Activated T-helper 2 cell treated with anti-CD3 and anti-CD28 coated beads, Interferon-gamma antibody, Interleukin-2, Interleukin-4, amounts not matched to agents 10 μg/mL and 5 μg/mL and 100 μg/mL, durations not matched to agents 14 hours and 24 hours and 36 hours (primary cell): ENCODE results near the gene RAB6A. TPM values are rescaled to one million over a fixed set of nuclear protein-coding genes. Genes with fewer than 3 reads are reported as not detected.

Experiments
- DNase-seq: peaks from one replicate; pipeline ENCODE4 v3.0.0; 2021; ENCODE audit warnings: low spot score
- H3K27ac Mint-ChIP-seq: one replicate; pipeline ENCODE4 v1.8.0; 2021; ENCODE audit warnings: mixed read lengths
- H3K27me3 Mint-ChIP-seq: one replicate; pipeline ENCODE4 v1.8.0; 2021; ENCODE audit warnings: low read depth, mixed read lengths
- H3K36me3 Mint-ChIP-seq: one replicate; pipeline ENCODE4 v1.8.0; 2021; ENCODE audit warnings: low read depth, mixed read lengths
- H3K4me1 Mint-ChIP-seq: one replicate; pipeline ENCODE4 v1.8.0; 2021; ENCODE audit warnings: low read depth, mixed read lengths
- H3K4me3 Mint-ChIP-seq: one replicate; pipeline ENCODE4 v1.8.0; 2021; ENCODE audit warnings: low read depth, mild to moderate bottlenecking, moderate library complexity, mixed read lengths
- H3K9me3 Mint-ChIP-seq: one replicate; pipeline ENCODE4 v1.8.0; 2021; ENCODE audit warnings: mixed read lengths
- intact Hi-C: fragments of 100-400 bp; cut with micrococcal nuclease; formaldehyde crosslinking; loops from one replicate; pipeline ENCODE4 v1.15.1; 2023
- total RNA-seq: library from RNA; stranded (reverse); gene quantifications from 2 replicates; pipeline ENCODE4 v1.2.3, GENCODE V29; 2022

Gene RAB6A
- total RNA-seq = 74.6 and 89.5 TPM in 2 replicates

DNA sequence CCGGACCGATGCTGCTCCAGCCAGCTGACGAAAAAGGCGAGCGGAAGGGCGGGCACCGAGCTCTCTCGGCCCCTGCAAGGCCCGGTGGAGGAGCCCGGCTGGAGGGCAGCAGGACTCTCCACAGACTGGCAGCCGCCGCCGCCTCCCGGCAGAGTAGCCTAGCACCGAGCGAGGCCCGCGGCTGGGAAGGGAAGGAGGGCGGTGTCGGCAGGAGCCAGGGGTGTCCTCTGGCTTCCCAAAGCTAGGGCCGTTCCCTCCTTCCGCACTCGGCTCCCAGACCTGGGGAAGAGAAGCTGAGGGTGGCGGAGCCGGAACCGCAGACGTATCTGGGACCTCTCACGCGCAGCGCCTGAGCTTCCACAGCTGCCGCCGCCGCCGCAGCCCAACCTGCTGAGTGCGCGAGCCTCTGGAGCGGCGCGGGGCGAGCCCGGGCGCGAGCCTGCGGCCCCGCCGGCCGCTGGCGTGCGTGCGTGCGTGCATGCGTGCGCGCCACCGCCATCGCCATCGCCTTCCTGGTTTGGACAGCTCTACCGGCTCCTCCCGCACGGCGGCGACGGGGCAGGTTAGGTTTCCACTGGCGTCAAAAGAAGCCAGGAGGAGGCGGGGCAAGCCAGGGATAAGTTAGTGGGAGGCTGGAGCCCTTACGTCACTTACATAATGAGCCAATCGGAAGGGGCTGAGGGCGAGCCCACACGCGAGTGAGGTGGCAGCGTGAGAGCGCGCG lies at the start of gene RAB6A:
RAB6A (minus strand) TSS at position 396 of the 724 bp plus-strand sequence. CDS start 439 bp downstream, outside the sequence.
- peak; percentile 100 for DNase-seq
- H3K27me3 Mint-ChIP-seq = peaks cover 5% of the 10 kb centered on the region
- peak within 1 kb of the TSS; percentile 93 for H3K4me3 Mint-ChIP-seq
- H3K36me3 Mint-ChIP-seq = peaks cover 13% of the 10 kb centered on the region
- H3K4me1 Mint-ChIP-seq = peaks cover 26% of the 10 kb centered on the region
- H3K27ac Mint-ChIP-seq = peak within 1 kb of the TSS; percentile 95
- H3K9me3 Mint-ChIP-seq = no peaks in the 10 kb centered on the region
- intact Hi-C loops = loop anchor here (1.0 kb wide), 3 partner anchors 18 to 385 kb away; partner anchors contain the start of genes COA4, PAAF1 and RELT

DNA sequence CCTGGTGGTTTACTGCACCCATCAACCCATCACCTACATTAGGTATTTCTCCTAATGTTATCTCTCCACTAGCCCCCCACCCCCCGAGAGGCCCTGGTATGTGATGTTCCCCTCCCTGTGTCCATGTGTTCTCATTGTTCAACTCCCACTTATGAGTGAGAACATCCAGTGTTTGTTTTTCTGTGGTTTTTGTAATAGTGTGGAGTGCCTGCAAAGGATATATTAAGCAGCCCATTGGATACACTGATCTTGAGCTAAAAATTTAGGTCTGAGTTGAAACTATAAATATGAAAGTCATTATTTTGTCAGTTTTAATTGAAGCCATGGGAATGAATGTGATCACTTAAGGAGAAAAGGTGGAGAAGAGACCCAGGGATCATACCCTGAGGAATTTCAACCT lies 49.8 kb upstream of the RAB6A start:
- Mint-ChIP-seq H3K27me3 (no peaks in the 10 kb centered on the region), H3K36me3 (peaks cover 28% of the 10 kb centered on the region), H3K4me3 (no peak overlapping the region), H3K9me3 (no peaks in the 10 kb centered on the region), H3K27ac (no peak overlapping the region), H3K4me1 (no peaks in the 10 kb centered on the region)
- intact Hi-C loops = no loop called here
- no peak for DNase-seq

DNA sequence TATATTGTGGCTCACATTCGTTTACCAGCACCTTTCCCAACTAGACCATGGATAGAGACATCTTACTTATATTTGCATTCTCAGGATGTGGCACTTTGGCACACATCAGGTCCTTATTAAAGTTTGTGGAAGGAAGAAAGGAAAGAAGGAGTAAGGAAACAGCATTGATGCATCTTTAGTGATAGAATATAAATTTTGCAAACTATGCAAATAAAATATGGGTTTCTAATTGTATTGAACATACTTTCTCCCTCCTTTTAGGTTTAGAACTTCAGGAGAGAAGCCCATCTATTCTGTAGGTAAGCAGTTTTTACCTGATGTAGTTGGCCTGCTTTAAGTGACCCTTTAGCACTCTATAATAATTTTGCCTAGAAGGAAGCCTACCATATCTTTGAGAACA lies 47.2 kb upstream of the RAB6A start:
- Mint-ChIP-seq H3K27me3 (no peaks in the 10 kb centered on the region), H3K4me1 (peaks cover 2% of the 10 kb centered on the region), H3K36me3 (peaks cover 28% of the 10 kb centered on the region), H3K27ac (no peak overlapping the region), H3K4me3 (no peak overlapping the region), H3K9me3 (no peaks in the 10 kb centered on the region)
- no peak for DNase-seq
- intact Hi-C loops = no loop called here

DNA sequence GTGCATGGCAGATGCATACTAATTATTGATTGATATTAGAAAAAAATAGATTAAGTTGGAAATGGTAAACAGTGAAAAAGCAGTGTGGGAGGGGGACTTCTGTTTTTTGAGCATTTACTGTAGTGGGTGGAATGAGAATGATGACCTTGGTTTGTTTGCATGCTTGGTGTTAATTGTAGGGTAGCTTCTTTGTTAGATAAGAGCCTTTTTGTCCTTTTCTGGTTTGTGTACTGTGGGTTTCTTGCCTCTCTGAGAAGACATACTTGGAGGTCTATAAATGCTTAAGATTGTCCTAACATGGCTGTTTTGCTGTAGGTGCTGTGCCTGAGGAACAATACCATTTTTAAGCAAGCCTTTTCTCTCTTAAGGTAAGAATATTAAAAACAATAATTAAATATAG lies 43.8 kb upstream of the RAB6A start:
- DNase-seq = no peak
- Mint-ChIP-seq H3K4me3 (no peak overlapping the region), H3K9me3 (no peaks in the 10 kb centered on the region), H3K4me1 (peaks cover 2% of the 10 kb centered on the region), H3K27me3 (no peaks in the 10 kb centered on the region), H3K36me3 (peaks cover 20% of the 10 kb centered on the region), H3K27ac (no peak overlapping the region)
- intact Hi-C loops = no loop called here

DNA sequence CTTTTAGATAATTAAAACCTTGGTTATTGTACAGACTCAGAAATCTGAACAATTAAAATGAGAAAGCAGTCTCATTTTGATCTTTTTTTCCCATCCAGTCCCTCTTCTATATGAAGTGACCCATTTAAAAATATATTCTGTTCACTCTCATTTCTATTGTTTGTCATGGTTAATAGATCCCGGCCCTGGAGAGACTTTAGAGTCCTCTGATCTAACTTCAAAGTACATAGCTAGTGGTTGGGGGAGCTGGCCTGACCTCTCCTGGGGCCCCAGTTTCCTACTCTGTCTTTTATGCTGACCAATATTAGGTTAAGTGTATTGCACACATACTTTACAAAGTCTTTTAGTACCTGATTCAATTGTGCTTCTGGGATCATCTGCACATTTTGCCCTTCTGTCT lies 40.3 kb upstream of the RAB6A start:
- Mint-ChIP-seq H3K4me3 (no peak overlapping the region), H3K27me3 (no peaks in the 10 kb centered on the region), H3K36me3 (peaks cover 8% of the 10 kb centered on the region), H3K27ac (no peak overlapping the region), H3K9me3 (no peaks in the 10 kb centered on the region), H3K4me1 (peaks cover 2% of the 10 kb centered on the region)
- DNase-seq = no peak
- intact Hi-C loops = no loop called here

DNA sequence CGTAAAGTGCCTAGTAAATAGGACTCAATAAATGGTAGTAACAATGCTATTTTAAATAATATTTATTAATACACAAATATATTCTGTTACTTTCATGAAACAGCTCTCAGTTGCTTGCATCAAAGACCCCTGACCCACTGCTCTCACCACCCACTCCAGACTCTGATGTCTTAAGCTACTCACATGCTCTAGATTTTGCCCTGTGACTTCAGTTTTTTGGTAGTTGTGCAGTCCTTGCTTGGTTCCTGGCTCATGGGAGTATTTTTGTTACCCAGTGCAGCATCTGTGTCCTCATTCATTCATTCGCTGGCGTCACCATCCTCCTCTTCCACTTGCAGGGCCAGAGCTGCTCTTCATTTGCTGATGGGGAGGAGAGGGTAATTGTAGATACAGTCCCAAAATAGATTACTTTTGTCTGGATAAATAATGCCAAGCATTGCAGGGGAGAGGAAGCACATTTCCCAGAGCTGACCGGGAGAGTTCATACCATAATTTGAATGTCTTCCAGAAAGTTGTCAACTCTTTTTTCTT lies 39.5 kb upstream of the RAB6A start:
- no peak overlapping the region for H3K27ac Mint-ChIP-seq
- no peaks in the 10 kb centered on the region for H3K9me3 Mint-ChIP-seq
- H3K4me1 Mint-ChIP-seq = peaks cover 2% of the 10 kb centered on the region
- H3K27me3 Mint-ChIP-seq = no peaks in the 10 kb centered on the region
- H3K4me3 Mint-ChIP-seq = no peak overlapping the region
- no peak for DNase-seq
- intact Hi-C loops = no loop called here
- peaks cover 3% of the 10 kb centered on the region for H3K36me3 Mint-ChIP-seq

DNA sequence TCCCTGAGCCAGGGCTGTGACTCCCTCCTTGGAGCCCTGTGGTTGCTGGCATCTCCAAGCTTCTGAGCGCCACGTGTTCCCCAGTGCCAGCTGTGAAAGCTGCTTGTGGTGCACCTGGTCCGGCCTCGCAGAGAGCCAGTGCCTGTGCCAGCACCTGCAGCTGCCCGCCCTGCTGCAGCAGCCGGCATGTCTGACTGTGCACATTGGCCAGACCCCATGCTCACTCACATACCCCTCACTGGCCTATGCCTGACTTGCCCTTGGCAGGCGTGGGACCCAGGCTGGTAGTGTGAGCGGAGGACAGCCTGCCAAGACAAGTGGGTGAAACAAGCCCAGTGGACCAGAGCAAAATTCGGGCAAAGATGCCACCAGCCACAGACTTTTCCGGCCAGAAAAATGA lies 36.6 kb upstream of the RAB6A start:
- Mint-ChIP-seq H3K27ac (no peak overlapping the region), H3K27me3 (no peaks in the 10 kb centered on the region), H3K9me3 (no peaks in the 10 kb centered on the region), H3K4me3 (no peak overlapping the region), H3K36me3 (peaks cover 6% of the 10 kb centered on the region), H3K4me1 (no peaks in the 10 kb centered on the region)
- DNase-seq = no peak
- intact Hi-C loops = no loop called here

DNA sequence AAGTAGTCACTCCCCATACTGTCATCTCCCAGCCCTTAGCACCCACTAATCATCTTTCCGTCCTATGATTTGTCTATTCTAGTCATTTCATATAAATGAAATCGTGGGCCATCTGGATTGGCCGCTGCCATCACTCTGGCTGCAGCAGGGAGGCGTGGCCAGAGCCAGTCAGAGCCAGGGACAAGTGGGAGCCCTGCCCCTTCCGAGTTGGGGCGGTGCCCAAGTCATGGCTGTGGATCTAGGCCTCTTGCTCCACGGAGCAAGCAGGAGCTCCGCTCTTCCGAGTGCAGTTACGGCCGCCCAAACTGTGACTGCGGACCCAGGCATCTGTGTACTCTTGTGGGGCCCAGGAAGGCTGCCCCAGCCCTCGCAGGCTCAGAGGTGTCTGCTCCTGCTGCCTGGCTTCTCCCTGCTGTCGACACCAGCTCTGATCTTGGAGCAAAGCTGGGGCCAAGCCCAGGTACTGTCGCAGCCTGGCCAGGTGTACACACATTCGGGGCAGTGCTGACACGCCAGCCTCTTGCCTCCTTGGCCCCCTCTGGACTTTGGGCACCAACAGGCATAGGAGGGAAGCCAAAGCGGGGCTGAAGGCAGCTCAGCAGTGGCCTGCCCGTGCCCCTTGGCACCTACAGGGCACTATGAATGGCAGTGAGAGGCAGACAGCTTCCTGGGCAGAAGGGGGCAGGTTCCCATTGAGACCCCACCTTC lies 35.2 kb upstream of the RAB6A start:
- no peak overlapping the region for H3K27ac Mint-ChIP-seq
- no peaks in the 10 kb centered on the region for H3K9me3 Mint-ChIP-seq
- H3K4me3 Mint-ChIP-seq = no peak overlapping the region
- H3K36me3 Mint-ChIP-seq = peaks cover 12% of the 10 kb centered on the region
- intact Hi-C loops = no loop called here
- H3K4me1 Mint-ChIP-seq = peaks cover 2% of the 10 kb centered on the region
- no peaks in the 10 kb centered on the region for H3K27me3 Mint-ChIP-seq
- DNase-seq = no peak

DNA sequence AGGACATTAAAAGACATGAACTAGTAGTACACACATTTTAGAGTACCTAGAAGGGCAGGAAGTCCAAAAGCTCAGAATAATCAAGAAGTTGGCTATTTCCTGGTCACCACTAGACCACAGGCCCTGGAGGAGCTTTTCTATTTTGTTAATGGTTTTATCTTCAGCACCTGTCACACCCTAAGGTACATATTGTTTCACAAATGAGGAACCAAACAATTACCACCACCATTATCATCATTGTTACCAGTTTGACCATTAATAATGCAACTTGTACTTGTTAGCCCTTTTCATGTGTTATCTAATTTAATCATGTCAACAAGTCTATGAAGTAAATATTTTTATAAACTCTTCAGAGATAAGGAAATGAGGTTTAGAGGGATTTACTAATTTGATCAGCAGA lies 31.7 kb upstream of the RAB6A start:
- Mint-ChIP-seq H3K9me3 (no peaks in the 10 kb centered on the region), H3K36me3 (peaks cover 11% of the 10 kb centered on the region), H3K4me1 (peaks cover 4% of the 10 kb centered on the region), H3K4me3 (no peak overlapping the region), H3K27me3 (no peaks in the 10 kb centered on the region), H3K27ac (no peak overlapping the region)
- intact Hi-C loops = no loop called here
- DNase-seq = no peak

DNA sequence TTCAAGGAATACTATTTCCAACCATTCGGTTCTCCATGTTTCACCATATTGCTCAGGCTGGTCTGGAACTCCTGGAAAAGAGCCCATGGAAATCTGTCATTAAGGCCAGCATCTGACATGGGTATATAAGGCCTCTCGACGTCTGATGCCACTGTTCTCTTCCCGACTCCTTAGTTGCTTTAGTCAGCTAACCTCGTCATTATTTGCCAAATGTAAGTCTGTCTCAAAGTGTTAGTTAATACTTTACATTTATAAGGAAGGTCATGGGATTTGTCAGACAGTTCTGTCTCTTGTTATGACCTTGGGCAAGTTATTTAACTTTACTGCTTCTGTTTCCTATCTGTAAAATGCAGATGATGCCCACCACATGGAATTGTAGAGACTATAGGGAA lies 28.4 kb upstream of the RAB6A start:
- peaks cover 9% of the 10 kb centered on the region for H3K36me3 Mint-ChIP-seq
- H3K4me1 Mint-ChIP-seq = peaks cover 14% of the 10 kb centered on the region
- intact Hi-C loops = loop anchor here (5.0 kb wide), 2 partner anchors 193 to 383 kb away; partner anchors contain the start of genes C2CD3, PPME1 and UCP2
- peak overlapping the region; percentile 98 for H3K4me3 Mint-ChIP-seq
- peak overlapping the region; percentile 62 for H3K27ac Mint-ChIP-seq
- H3K27me3 Mint-ChIP-seq = no peaks in the 10 kb centered on the region
- no peaks in the 10 kb centered on the region for H3K9me3 Mint-ChIP-seq
- DNase-seq = no peak

DNA sequence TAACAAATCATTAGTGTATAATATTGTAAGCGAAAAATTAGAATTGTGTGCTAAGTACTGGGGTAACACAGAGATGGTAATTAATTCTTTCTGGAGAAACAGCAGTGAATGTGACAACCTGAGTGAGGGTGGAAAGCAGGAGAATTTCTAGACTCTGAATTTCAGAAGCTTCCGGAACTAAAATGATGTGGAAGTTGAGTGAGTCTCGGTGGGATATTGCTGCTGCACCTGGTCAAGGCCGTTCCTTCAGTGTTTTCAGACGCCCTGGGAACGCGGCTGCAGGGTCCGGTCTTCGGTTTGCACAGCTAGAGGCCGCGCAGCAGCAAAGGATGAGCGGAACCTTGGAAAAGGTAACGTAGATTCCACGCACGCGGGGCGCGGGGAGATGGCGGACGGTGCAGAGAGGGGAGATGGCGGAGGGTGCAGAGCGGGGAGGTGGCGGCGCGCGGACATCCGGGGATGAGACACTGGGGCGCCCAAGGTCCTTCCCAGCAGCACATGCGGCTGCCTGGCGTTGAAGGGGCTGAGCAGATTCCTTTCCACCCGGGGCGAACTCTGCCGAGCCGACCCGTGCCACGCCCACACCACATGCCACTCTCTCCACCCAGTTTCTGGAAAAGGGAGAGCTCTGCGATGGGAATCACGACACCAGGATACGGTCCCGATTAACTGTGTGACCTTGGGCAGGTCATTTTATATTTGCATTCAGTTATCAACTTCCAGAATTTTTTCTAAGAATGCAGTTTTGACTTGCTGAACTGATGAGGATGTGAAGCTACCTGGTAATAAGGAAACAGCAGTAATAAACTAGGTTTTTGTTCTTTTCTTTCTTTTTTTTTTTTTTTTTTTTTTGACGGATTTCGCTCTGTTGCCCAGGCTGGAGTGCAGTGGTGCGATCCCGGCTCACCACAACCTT lies 27.0 kb upstream of the RAB6A start, which contains the start of gene MRPL48:
MRPL48 (plus strand) TSS at position 232 of the 916 bp plus-strand sequence; CDS start at position 330, 98 bp downstream.
- Mint-ChIP-seq H3K36me3 (peaks cover 6% of the 10 kb centered on the region), H3K9me3 (no peaks in the 10 kb centered on the region), H3K4me1 (peaks cover 17% of the 10 kb centered on the region), H3K27me3 (no peaks in the 10 kb centered on the region), H3K4me3 (peak within 1 kb of the TSS; percentile 98), H3K27ac (peak within 1 kb of the TSS; percentile 98)
- intact Hi-C loops = loop anchor here (1.0 to 5.0 kb wide), 3 partner anchors 9 to 384 kb away; partner anchors contain the start of genes C2CD3, PPME1 and UCP2
- DNase-seq = peak; percentile 87

DNA sequence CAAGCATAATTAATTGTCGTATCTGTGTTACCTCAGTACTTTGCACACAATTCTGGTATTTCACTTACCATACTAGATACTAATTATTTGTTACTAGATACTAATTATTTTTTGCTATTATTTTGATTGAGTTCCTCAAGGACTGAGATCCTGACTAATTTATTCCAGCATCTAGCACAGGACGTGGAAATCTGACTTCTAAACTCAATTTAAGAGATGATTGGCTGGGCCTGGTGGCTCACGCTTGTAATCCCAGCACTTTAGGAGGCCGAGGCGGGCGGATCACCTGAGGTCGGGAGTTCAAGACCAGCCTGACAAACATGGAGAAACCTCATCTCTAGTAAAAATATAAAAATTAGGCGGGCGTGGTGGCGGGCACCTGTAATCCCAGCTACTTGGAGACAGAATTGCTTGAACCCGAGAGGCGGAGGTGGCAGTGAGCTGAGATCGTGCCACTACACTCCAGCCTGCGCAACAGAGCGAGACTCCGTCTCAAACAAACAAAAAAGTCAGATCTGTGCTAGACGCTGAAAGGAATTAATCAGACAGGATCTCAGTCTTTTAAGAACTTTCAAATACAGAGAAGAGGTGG lies 26.3 kb upstream of the RAB6A start:
- no peaks in the 10 kb centered on the region for H3K9me3 Mint-ChIP-seq
- DNase-seq = no peak
- peaks cover 17% of the 10 kb centered on the region for H3K4me1 Mint-ChIP-seq
- H3K27me3 Mint-ChIP-seq = no peaks in the 10 kb centered on the region
- peak overlapping the region; percentile 98 for H3K27ac Mint-ChIP-seq
- intact Hi-C loops = loop anchor here (1.0 to 5.0 kb wide), 3 partner anchors 8 to 385 kb away; partner anchors contain the start of genes C2CD3, PPME1 and UCP2
- peaks cover 6% of the 10 kb centered on the region for H3K36me3 Mint-ChIP-seq
- H3K4me3 Mint-ChIP-seq = peak overlapping the region; percentile 98
